Mesendoderm (in vitro differentiated cells): Measurements from ENCODE around the gene TMIGD3.

Experiments
- DNase-seq: peaks from one replicate; pipeline ENCODE4 v3.0.0; 2013
- H2AK5ac ChIP-seq: 2 replicates; pipeline ENCODE4 v1.6.1; 2013; ENCODE audit warnings: low read length, inconsistent platforms
- H2BK120ac ChIP-seq: 2 replicates; pipeline ENCODE4 v1.6.1; 2013; ENCODE audit warnings: low read depth, mild to moderate bottlenecking, low read length, moderate library complexity, mixed read lengths
- H2BK15ac ChIP-seq: replicated peaks from 2 replicates; pipeline ENCODE4 v1.6.1; 2013; ENCODE audit warnings: low read depth, mild to moderate bottlenecking, moderate library complexity
- H2BK5ac ChIP-seq: 2 replicates; pipeline ENCODE4 v1.6.1; 2013; ENCODE audit warnings: low read length, inconsistent platforms
- H3K18ac ChIP-seq: 2 replicates; pipeline ENCODE4 v1.6.1; 2013; ENCODE audit warnings: mild to moderate bottlenecking, low read length, mixed read lengths
- H3K23ac ChIP-seq: one replicate; pipeline ENCODE4 v1.6.1; 2013; ENCODE audit warnings: low read length
- H3K27ac ChIP-seq: 2 replicates; pipeline ENCODE4 v1.5.1; 2013; ENCODE audit warnings: low read depth, mild to moderate bottlenecking, inconsistent platforms, low read length, moderate library complexity
- H3K27me3 ChIP-seq: 2 replicates; pipeline ENCODE4 v1.6.1; 2013; ENCODE audit warnings: low read length, control low read depth, mild to moderate bottlenecking, inconsistent platforms; ENCODE audit not compliant: insufficient read depth, poor library complexity
- H3K36me3 ChIP-seq: 2 replicates; pipeline ENCODE4 v1.6.1; 2013; ENCODE audit warnings: low read length, inconsistent platforms; ENCODE audit not compliant: control insufficient read depth, insufficient read depth
- H3K4ac ChIP-seq: one replicate; pipeline ENCODE4 v1.6.1; 2013; ENCODE audit warnings: low read depth, mild to moderate bottlenecking, low read length, moderate library complexity
- H3K4me1 ChIP-seq: 2 replicates; pipeline ENCODE4 v1.6.1; 2013; ENCODE audit warnings: low read depth, low read length, inconsistent platforms; ENCODE audit not compliant: control insufficient read depth
- H3K4me2 ChIP-seq: 2 replicates; pipeline ENCODE4 v1.6.1; 2013; ENCODE audit warnings: low read length
- H3K4me3 ChIP-seq: 2 replicates; pipeline ENCODE4 v1.5.1; 2013; ENCODE audit warnings: mild to moderate bottlenecking, low read length
- H3K56ac ChIP-seq: one replicate; pipeline ENCODE4 v1.6.1; 2013; ENCODE audit warnings: low read length
- H3K79me1 ChIP-seq: 2 replicates; pipeline ENCODE4 v1.6.1; 2013; ENCODE audit warnings: low read length, inconsistent platforms
- H3K79me2 ChIP-seq: 2 replicates; pipeline ENCODE4 v1.6.1; 2013; ENCODE audit warnings: mild to moderate bottlenecking, low read length; ENCODE audit not compliant: control insufficient read depth, insufficient read depth
- H3K9ac ChIP-seq: 2 replicates; pipeline ENCODE4 v1.6.1; 2013; ENCODE audit warnings: low read length, inconsistent platforms
- H4K5ac ChIP-seq: one replicate; pipeline ENCODE4 v1.6.1; 2013; ENCODE audit warnings: low read length
- H4K8ac ChIP-seq: one replicate; pipeline ENCODE4 v1.6.1; 2013; ENCODE audit warnings: low read depth, mild to moderate bottlenecking, control low read depth, low read length, moderate library complexity
- WGBS: extraction: QIAGEN DNeasy Blood & Tissue Kit; methylation state at CpG from one replicate; pipeline ENCODE4 v1.1.7; 2013; ENCODE audit warnings: low lambda C conversion rate, missing lambda C conversion rate; ENCODE audit not compliant: insufficient coverage; ENCODE audit errors: extremely low coverage; 5-methylcytosine and 5-hydroxymethylcytosine counted together

The TMIGD3 gene

GRCh38 chr1:111455642-111456031 lies 47.8 kb downstream of the TMIGD3 start:
- Histone ChIP-seq H3K4me3 (no peak overlapping the region), H3K56ac (no peak overlapping the region), H2BK120ac (no peak overlapping the region), H3K4me1 (no peaks in the 10 kb centered on the region), H4K5ac (no peak overlapping the region), H2BK15ac (no peak overlapping the region), H3K9ac (no peak overlapping the region), H3K4ac (no peak overlapping the region), H3K27me3 (no peaks in the 10 kb centered on the region), H3K23ac (no peak overlapping the region), H2AK5ac (no peak overlapping the region), H3K18ac (no peak overlapping the region), H2BK5ac (no peak overlapping the region), H3K79me2 (peaks cover 9% of the 10 kb centered on the region), H3K36me3 (peaks cover 9% of the 10 kb centered on the region), H3K27ac (no peak overlapping the region), H4K8ac (no peak overlapping the region), H3K4me2 (no peak overlapping the region), H3K79me1 (peaks cover 9% of the 10 kb centered on the region)
- WGBS = no CpG with 5 or more reads among the region's 3 CpGs
- DNase-seq = no peak

- Histone ChIP-seq H3K27ac (no peak overlapping the region), H3K4me3 (no peak overlapping the region), H3K56ac (no peak overlapping the region), H3K18ac (no peak overlapping the region), H3K9ac (no peak overlapping the region), H3K36me3 (peaks cover 9% of the 10 kb centered on the region), H3K79me2 (peaks cover 14% of the 10 kb centered on the region), H2BK15ac (no peak overlapping the region), H2BK120ac (no peak overlapping the region), H2AK5ac (no peak overlapping the region), H4K5ac (no peak overlapping the region), H3K4me2 (no peak overlapping the region), H3K4ac (no peak overlapping the region), H2BK5ac (no peak overlapping the region), H3K79me1 (peaks cover 11% of the 10 kb centered on the region), H3K4me1 (peaks cover 2% of the 10 kb centered on the region), H3K23ac (no peak overlapping the region), H4K8ac (no peak overlapping the region), H3K27me3 (no peaks in the 10 kb centered on the region)
- no peak for DNase-seq
- WGBS = no CpG with 5 or more reads among the region's 5 CpGs
Observed at GRCh38 chr1:111454859-111455641, 48.4 kb downstream of the TMIGD3 start.

- H3K9ac ChIP-seq = no peak overlapping the region
- H3K27ac ChIP-seq = no peak overlapping the region
- no peak for DNase-seq
- no peak overlapping the region for H3K4me3 ChIP-seq
- no peak overlapping the region for H4K8ac ChIP-seq
- 100% methylated on average over 1 of the region's 3 CpGs for WGBS
- no peak overlapping the region for H2BK5ac ChIP-seq
- H3K4me1 ChIP-seq = peaks cover 2% of the 10 kb centered on the region
- H2AK5ac ChIP-seq = no peak overlapping the region
- H3K27me3 ChIP-seq = no peaks in the 10 kb centered on the region
- peaks cover 22% of the 10 kb centered on the region for H3K79me2 ChIP-seq
- H3K18ac ChIP-seq = no peak overlapping the region
- no peak overlapping the region for H2BK15ac ChIP-seq
- no peak overlapping the region for H2BK120ac ChIP-seq
- no peak overlapping the region for H3K56ac ChIP-seq
- peaks cover 13% of the 10 kb centered on the region for H3K79me1 ChIP-seq
- no peak overlapping the region for H3K4ac ChIP-seq
- no peak overlapping the region for H3K4me2 ChIP-seq
- H3K36me3 ChIP-seq = peaks cover 7% of the 10 kb centered on the region
- no peak overlapping the region for H3K23ac ChIP-seq
- H4K5ac ChIP-seq = no peak overlapping the region
Observed at GRCh38 chr1:111453706-111454105, 49.7 kb downstream of the TMIGD3 start.

GRCh38 chr1:111452581-111452980 lies 50.9 kb downstream of the TMIGD3 start:
- Histone ChIP-seq H3K4me2 (no peak overlapping the region), H3K79me1 (peaks cover 13% of the 10 kb centered on the region), H3K4me1 (peaks cover 3% of the 10 kb centered on the region), H3K9ac (no peak overlapping the region), H2BK5ac (no peak overlapping the region), H2AK5ac (no peak overlapping the region), H3K56ac (no peak overlapping the region), H3K36me3 (peaks cover 3% of the 10 kb centered on the region), H3K4me3 (no peak overlapping the region), H4K5ac (no peak overlapping the region), H3K27ac (no peak overlapping the region), H2BK15ac (no peak overlapping the region), H3K23ac (no peak overlapping the region), H3K27me3 (no peaks in the 10 kb centered on the region), H2BK120ac (no peak overlapping the region), H3K79me2 (peaks cover 33% of the 10 kb centered on the region), H3K4ac (no peak overlapping the region), H3K18ac (no peak overlapping the region), H4K8ac (no peak overlapping the region)
- no CpG with 5 or more reads among the region's 3 CpGs for WGBS
- no peak for DNase-seq

GRCh38 chr1:111450185-111450584 lies 53.2 kb downstream of the TMIGD3 start:
- Histone ChIP-seq H3K27ac (no peak overlapping the region), H3K36me3 (peaks cover 2% of the 10 kb centered on the region)

GRCh38 chr1:111449703-111450017 lies 53.8 kb downstream of the TMIGD3 start:
- peaks cover 26% of the 10 kb centered on the region for H3K79me1 ChIP-seq
- H3K18ac ChIP-seq = no peak overlapping the region
- H3K4ac ChIP-seq = peak overlapping the region; percentile 40
- no peak overlapping the region for H2BK120ac ChIP-seq
- peak overlapping the region; percentile 96 for H3K56ac ChIP-seq
- H3K4me2 ChIP-seq = peak overlapping the region; percentile 56
- peak overlapping the region; percentile 27 for H3K27ac ChIP-seq
- H4K8ac ChIP-seq = no peak overlapping the region
- H4K5ac ChIP-seq = no peak overlapping the region
- peaks cover 2% of the 10 kb centered on the region for H3K36me3 ChIP-seq
- no CpG with 5 or more reads among the region's 8 CpGs for WGBS
- H2BK5ac ChIP-seq = peak overlapping the region; percentile 24
- H3K4me1 ChIP-seq = peaks cover 10% of the 10 kb centered on the region
- peak overlapping the region; percentile 81 for H3K4me3 ChIP-seq
- H2AK5ac ChIP-seq = no peak overlapping the region
- H2BK15ac ChIP-seq = no peak overlapping the region
- no peaks in the 10 kb centered on the region for H3K27me3 ChIP-seq
- no peak overlapping the region for H3K23ac ChIP-seq
- peaks cover 49% of the 10 kb centered on the region for H3K79me2 ChIP-seq
- no peak for DNase-seq
- H3K9ac ChIP-seq = peak overlapping the region; percentile 90

More at GRCh38 chr1:111450185-111450584, 53.2 kb downstream of the TMIGD3 start:
- H3K4me1 ChIP-seq = peaks cover 10% of the 10 kb centered on the region
- H2BK15ac ChIP-seq = no peak overlapping the region
- no peaks in the 10 kb centered on the region for H3K27me3 ChIP-seq
- H3K4ac ChIP-seq = no peak overlapping the region
- WGBS = no CpG with 5 or more reads among the region's 3 CpGs
- peak overlapping the region; percentile 81 for H3K4me3 ChIP-seq
- H2BK120ac ChIP-seq = no peak overlapping the region
- peak overlapping the region; percentile 96 for H3K56ac ChIP-seq
- H3K79me1 ChIP-seq = peaks cover 26% of the 10 kb centered on the region
- no peak overlapping the region for H4K8ac ChIP-seq
- no peak overlapping the region for H4K5ac ChIP-seq
- H3K23ac ChIP-seq = no peak overlapping the region
- no peak overlapping the region for H2AK5ac ChIP-seq
- peak overlapping the region; percentile 56 for H3K4me2 ChIP-seq
- H3K18ac ChIP-seq = no peak overlapping the region
- no peak for DNase-seq
- peak overlapping the region; percentile 90 for H3K9ac ChIP-seq
- peaks cover 49% of the 10 kb centered on the region for H3K79me2 ChIP-seq
- H2BK5ac ChIP-seq = no peak overlapping the region
